Measurements from ENCODE around the gene NCAPD2.
"Not testable (repeated sequence)": the region's sequence is repeated elsewhere in the genome, so short reads cannot be mapped to it uniquely, and the experiment has no call there.

NCAPD2 gene

GRCh38 chr12:6492838-6493496 lies 935 bp upstream of the NCAPD2 start, which contains the start of gene MRPL51:
Gene MRPL51 (minus strand): TSS chr12:6493262. CDS start chr12:6493136, 126 bp downstream.
- DNase-seq (ENCODE audit: low read depth in 2 of 2), result peak; percentile 95 to 96

GRCh38 chr12:6494258-6494743 lies 399 bp downstream of the NCAPD2 start:
- DNase-seq (ENCODE audit: low read depth in 2 of 2), result no peak

GRCh38 chr12:6494968-6495367 lies 1.1 kb downstream of the NCAPD2 start:
- DNase-seq (ENCODE audit: low read depth in 2 of 2), result no peak

GRCh38 chr12:6497291-6497690 lies 3.4 kb downstream of the NCAPD2 start:
- not testable (repeated sequence) for DNase-seq (ENCODE audit: low read depth in 2 of 2)

GRCh38 chr12:6500466-6500865 lies 6.6 kb downstream of the NCAPD2 start:
- DNase-seq (ENCODE audit: low read depth in 2 of 2), result no peak

GRCh38 chr12:6507102-6507998 lies 13.4 kb downstream of the NCAPD2 start:
- DNase-seq (ENCODE audit: low read depth in 2 of 2), result no peak

- no peak for DNase-seq (ENCODE audit: low read depth in 2 of 2)
Measured at GRCh38 chr12:6508087-6508486, 14.2 kb downstream of the NCAPD2 start.

- no peak for DNase-seq (ENCODE audit: low read depth in 2 of 2)
Measured at GRCh38 chr12:6520186-6520585, 26.3 kb downstream of the NCAPD2 start.

- no peak for DNase-seq (ENCODE audit: low read depth in 2 of 2)
Measured at GRCh38 chr12:6522193-6522592, 28.3 kb downstream of the NCAPD2 start.

- no peak for DNase-seq (ENCODE audit: low read depth in 2 of 2)
Measured at GRCh38 chr12:6523708-6524107, 29.8 kb downstream of the NCAPD2 start.

- no peak for DNase-seq (ENCODE audit: low read depth in 2 of 2)
Measured at GRCh38 chr12:6524648-6525047, 30.7 kb downstream of the NCAPD2 start.

GRCh38 chr12:6526201-6526600 lies 32.3 kb downstream of the NCAPD2 start:
- no peak for DNase-seq (ENCODE audit: low read depth in 2 of 2)

GRCh38 chr12:6526766-6527525 lies 33.0 kb downstream of the NCAPD2 start:
- DNase-seq (ENCODE audit: low read depth in 2 of 2), result no peak

GRCh38 chr12:6527711-6528110 lies 33.8 kb downstream of the NCAPD2 start:
- no peak for DNase-seq (ENCODE audit: low read depth in 2 of 2)

GRCh38 chr12:6528539-6529235 lies 34.8 kb downstream of the NCAPD2 start:
- DNase-seq (ENCODE audit: low read depth in 2 of 2), result no peak

GRCh38 chr12:6529291-6529737 lies 35.4 kb downstream of the NCAPD2 start:
- no peak for DNase-seq (ENCODE audit: low read depth in 2 of 2)

GRCh38 chr12:6530576-6531260 lies 36.8 kb downstream of the NCAPD2 start:
- no peak for DNase-seq (ENCODE audit: low read depth in 2 of 2)

- peak; percentile 81 to 83 for DNase-seq (ENCODE audit: low read depth in 2 of 2)
Measured at GRCh38 chr12:6532051-6532926, 38.4 kb downstream of the NCAPD2 start.

- DNase-seq (ENCODE audit: low read depth in 2 of 2), result peak in 1 of 2 donors; percentile 34
Measured at GRCh38 chr12:6532927-6533652, 39.2 kb downstream of the NCAPD2 start.
